ENCODE measurements around the gene FNBP1. TPM values are rescaled to one million over a fixed set of nuclear protein-coding genes. Genes with fewer than 3 reads are reported as not detected.

FNBP1 gene
- total RNA-seq, 1 experiment from 2014 or later = 53.6 TPM

- POLR2A ChIA-PET = no interaction called here
- intact Hi-C loops (cut with micrococcal nuclease; ENCODE audit: unreplicated experiment) (no loop called here), in situ Hi-C loops (cut with HindIII; ENCODE audit: low pct_unique_long_range_greater_than_20kb, low sequenced_read_pairs) (no loop called here)
- no peak for TF ChIP-seq SIN3A (IDR thresholded peaks at IDR 0.05; ENCODE audit: borderline replicate concordance, insufficient read depth, low read depth, low read length)
- no peak for TF ChIP-seq REST (IDR thresholded peaks at IDR 0.05; ENCODE audit: insufficient read depth in 1 of 2, low read depth in 2 of 2, low read length in 1 of 2)
- no peaks in the 10 kb centered on the region for H3K9me3 ChIP-seq (ENCODE audit: control insufficient read depth, insufficient read depth, low read depth, low read length)
- CTCF ChIA-PET = no interaction called here
- no peak overlapping the region for H3K4me3 ChIP-seq (ENCODE audit: low read depth in 2 of 2, low read length in 2 of 2)
- no TSS peak for BruUV-seq (replicated peaks)
- DNase-seq (ENCODE audit: low read depth, low spot score) (no peak), ATAC-seq (no peak)
- no peaks in the 10 kb centered on the region for H3K27me3 ChIP-seq (ENCODE audit: control insufficient read depth, insufficient read depth, low read length)
- no peaks in the 10 kb centered on the region for H3K4me1 ChIP-seq (ENCODE audit: control insufficient read depth, insufficient read depth, low read length)
- H3K27ac ChIP-seq (ENCODE audit: low read length) = no peak overlapping the region
- H3K36me3 ChIP-seq (ENCODE audit: control insufficient read depth, insufficient read depth, low read length) = no peaks in the 10 kb centered on the region
Measured at GRCh38 chr9:129902740-129903134, 140.3 kb downstream of the FNBP1 start.

DNA sequence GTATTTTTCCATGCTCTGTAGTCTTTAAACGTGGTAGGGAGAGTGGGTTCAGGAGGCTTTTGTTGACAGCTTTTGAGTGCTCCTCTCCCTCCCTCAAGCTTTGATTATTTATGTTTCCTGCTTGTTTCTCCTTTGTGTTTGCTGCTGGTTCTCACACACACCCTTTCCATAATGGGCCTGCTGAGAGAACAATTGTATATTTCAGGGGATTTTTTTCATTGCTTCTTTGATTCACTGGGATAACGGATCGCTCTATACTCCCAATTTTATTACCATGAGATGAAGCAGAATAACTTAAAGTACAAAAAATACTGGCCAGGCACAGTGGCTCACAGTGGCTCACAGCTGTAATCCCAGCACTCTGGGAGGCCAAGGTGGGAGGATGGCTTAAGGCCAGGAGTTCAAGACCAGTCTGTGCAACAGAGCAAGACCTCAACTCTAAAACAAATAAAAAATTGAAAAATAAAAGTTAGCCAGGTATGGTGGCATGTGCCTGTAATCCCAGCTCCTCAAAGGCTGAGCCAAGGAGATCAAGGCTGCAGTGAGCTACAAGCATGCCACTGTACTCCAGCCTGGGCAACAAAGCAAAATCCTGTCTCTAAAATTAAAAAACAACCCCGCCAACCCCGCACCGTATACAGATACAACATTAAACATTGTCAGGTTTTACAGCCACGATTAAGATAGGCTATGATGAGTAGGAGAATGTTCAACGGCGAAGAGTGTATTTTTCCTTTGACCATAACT is 140.8 kb downstream of the FNBP1 start:
- TF ChIP-seq, protein P1, sequence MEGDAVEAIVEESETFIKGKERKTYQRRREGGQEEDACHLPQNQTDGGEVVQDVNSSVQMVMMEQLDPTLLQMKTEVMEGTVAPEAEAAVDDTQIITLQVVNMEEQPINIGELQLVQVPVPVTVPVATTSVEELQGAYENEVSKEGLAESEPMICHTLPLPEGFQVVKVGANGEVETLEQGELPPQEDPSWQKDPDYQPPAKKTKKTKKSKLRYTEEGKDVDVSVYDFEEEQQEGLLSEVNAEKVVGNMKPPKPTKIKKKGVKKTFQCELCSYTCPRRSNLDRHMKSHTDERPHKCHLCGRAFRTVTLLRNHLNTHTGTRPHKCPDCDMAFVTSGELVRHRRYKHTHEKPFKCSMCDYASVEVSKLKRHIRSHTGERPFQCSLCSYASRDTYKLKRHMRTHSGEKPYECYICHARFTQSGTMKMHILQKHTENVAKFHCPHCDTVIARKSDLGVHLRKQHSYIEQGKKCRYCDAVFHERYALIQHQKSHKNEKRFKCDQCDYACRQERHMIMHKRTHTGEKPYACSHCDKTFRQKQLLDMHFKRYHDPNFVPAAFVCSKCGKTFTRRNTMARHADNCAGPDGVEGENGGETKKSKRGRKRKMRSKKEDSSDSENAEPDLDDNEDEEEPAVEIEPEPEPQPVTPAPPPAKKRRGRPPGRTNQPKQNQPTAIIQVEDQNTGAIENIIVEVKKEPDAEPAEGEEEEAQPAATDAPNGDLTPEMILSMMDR (IDR thresholded peaks at IDR 0.05) = no peak
- no peak for TF ChIP-seq SIN3A (IDR thresholded peaks at IDR 0.05; ENCODE audit: borderline replicate concordance, insufficient read depth, low read depth, low read length)
- no peak for TF ChIP-seq POLR2AphosphoS5 (IDR thresholded peaks at IDR 0.05; ENCODE audit: low read depth, low read length)
- no peak for TF ChIP-seq REST (IDR thresholded peaks at IDR 0.05; ENCODE audit: insufficient read depth in 1 of 2, low read depth in 2 of 2, low read length in 1 of 2)
- TF ChIP-seq TCF7L2 (IDR thresholded peaks at IDR 0.05; ENCODE audit: low read depth, low read length) = no peak
- in situ Hi-C loops (cut with HindIII; ENCODE audit: low pct_unique_long_range_greater_than_20kb, low sequenced_read_pairs) = no loop called here
- no peaks in the 10 kb centered on the region for H3K36me3 ChIP-seq (ENCODE audit: control insufficient read depth, insufficient read depth, low read length)
- no peaks in the 10 kb centered on the region for H3K4me1 ChIP-seq (ENCODE audit: control insufficient read depth, insufficient read depth, low read length)
- POLR2A ChIA-PET = no interaction called here
- no peak overlapping the region for H3K4me3 ChIP-seq (ENCODE audit: low read depth in 2 of 2, low read length in 2 of 2)
- no peak for DNase-seq (ENCODE audit: low read depth, low spot score)
- BruUV-seq (replicated peaks) = no TSS peak
- no peak for ATAC-seq
- no peaks in the 10 kb centered on the region for H3K9me3 ChIP-seq (ENCODE audit: control insufficient read depth, insufficient read depth, low read depth, low read length)
- H3K27ac ChIP-seq (ENCODE audit: low read length) = no peak overlapping the region
- CTCF ChIA-PET = no interaction called here
- no peaks in the 10 kb centered on the region for H3K27me3 ChIP-seq (ENCODE audit: control insufficient read depth, insufficient read depth, low read length)
- intact Hi-C loops (cut with micrococcal nuclease; ENCODE audit: unreplicated experiment) = no loop called here
